ENCODE data around the gene STK38L. TPM values are rescaled to one million over a fixed set of nuclear protein-coding genes. Genes with fewer than 3 reads are reported as not detected.

STK38L gene
- total and polyA plus RNA-seq, 9 of the 15 experiments (the other 6 are each of a cell fraction or from before 2014, with no cell fraction given), result 2.6 to 10.7 (median 6.9) TPM

DNA sequence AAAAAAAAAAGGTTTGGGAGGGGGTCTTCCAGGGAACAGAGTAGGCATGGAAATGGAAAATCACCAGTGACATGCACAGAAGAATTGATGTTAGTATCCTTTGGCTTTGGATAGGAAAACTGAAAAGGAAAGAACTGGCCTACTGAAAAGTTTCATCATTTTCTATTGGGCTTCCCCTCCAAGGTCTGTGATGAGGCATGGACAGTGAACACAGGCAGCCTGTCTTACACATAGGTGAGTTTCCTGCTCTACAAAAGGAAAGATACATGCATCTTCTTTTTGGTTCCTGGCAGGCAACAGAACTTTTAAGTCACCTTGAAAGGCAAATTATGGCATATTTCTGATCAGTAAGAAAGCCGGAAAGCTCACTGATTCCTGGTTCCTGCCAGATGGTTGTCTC is 94.4 kb downstream of the STK38L start (continued):
- TF ChIP-seq, protein P1, sequence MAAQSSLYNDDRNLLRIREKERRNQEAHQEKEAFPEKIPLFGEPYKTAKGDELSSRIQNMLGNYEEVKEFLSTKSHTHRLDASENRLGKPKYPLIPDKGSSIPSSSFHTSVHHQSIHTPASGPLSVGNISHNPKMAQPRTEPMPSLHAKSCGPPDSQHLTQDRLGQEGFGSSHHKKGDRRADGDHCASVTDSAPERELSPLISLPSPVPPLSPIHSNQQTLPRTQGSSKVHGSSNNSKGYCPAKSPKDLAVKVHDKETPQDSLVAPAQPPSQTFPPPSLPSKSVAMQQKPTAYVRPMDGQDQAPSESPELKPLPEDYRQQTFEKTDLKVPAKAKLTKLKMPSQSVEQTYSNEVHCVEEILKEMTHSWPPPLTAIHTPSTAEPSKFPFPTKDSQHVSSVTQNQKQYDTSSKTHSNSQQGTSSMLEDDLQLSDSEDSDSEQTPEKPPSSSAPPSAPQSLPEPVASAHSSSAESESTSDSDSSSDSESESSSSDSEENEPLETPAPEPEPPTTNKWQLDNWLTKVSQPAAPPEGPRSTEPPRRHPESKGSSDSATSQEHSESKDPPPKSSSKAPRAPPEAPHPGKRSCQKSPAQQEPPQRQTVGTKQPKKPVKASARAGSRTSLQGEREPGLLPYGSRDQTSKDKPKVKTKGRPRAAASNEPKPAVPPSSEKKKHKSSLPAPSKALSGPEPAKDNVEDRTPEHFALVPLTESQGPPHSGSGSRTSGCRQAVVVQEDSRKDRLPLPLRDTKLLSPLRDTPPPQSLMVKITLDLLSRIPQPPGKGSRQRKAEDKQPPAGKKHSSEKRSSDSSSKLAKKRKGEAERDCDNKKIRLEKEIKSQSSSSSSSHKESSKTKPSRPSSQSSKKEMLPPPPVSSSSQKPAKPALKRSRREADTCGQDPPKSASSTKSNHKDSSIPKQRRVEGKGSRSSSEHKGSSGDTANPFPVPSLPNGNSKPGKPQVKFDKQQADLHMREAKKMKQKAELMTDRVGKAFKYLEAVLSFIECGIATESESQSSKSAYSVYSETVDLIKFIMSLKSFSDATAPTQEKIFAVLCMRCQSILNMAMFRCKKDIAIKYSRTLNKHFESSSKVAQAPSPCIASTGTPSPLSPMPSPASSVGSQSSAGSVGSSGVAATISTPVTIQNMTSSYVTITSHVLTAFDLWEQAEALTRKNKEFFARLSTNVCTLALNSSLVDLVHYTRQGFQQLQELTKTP (IDR thresholded peaks at IDR 0.05; ENCODE audit: low read depth in 1 of 2, partially characterized antibody in 2 of 2), result no peak
- no peak for TF ChIP-seq PYGO2 (tag; IDR thresholded peaks at IDR 0.05)
- TF ChIP-seq MCM2 (IDR thresholded peaks at IDR 0.05; ENCODE audit: low read depth), result no peak

- Histone ChIP-seq H3K79me2 (ENCODE audit: control insufficient read depth, insufficient read depth, low read length) (no peaks in the 10 kb centered on the region), H3K4me3 (no peak overlapping the region), H3K4me1 (replicated peaks in 1 of 2; ENCODE audit: control insufficient read depth in 2 of 2, insufficient read depth in 2 of 2, low read length in 2 of 2) (no peaks in the 10 kb centered on the region), H4K20me1 (replicated peaks; ENCODE audit: control insufficient read depth, insufficient read depth, low read length) (no peaks in the 10 kb centered on the region), H3K36me3 (ENCODE audit: control insufficient read depth, insufficient read depth, low read length) (no peaks in the 10 kb centered on the region), H3K27me3 (ENCODE audit: control insufficient read depth in 2 of 2, insufficient read depth in 2 of 2, low read length in 2 of 2) (no peaks in the 10 kb centered on the region; a peak in 1 of 5 replicates), H3K27ac (ENCODE audit: extremely low read depth, low read depth, low read length) (no peak overlapping the region), H3K9me3 (replicated peaks; ENCODE audit: control insufficient read depth, insufficient read depth, low read depth, low read length) (no peaks in the 10 kb centered on the region), H3K9me1 (ENCODE audit: control insufficient read depth, insufficient read depth, low read length) (no peaks in the 10 kb centered on the region), H3K4me2 (ENCODE audit: insufficient read depth, low read length) (no peak overlapping the region), H3K9ac (ENCODE audit: insufficient read depth in 1 of 2, low read depth in 2 of 2, low read length in 2 of 2) (no peak overlapping the region), H2AFZ (ENCODE audit: low read depth, low read length) (no peak overlapping the region)
- FAIRE-seq, result no peak
- WGBS (ENCODE audit: insufficient coverage, low coverage, missing lambda C conversion rate), result 6% methylated on average over 3 of the region's 3 CpGs
- CTCF ChIA-PET (ENCODE audit: low intra/inter-chr PET ratio), result no interaction called here
- in situ Hi-C loops (cut with MboI) (no loop called here), intact Hi-C loops (cut with micrococcal nuclease) (no loop called here)
- BruUV-seq (replicated peaks), result no TSS peak
- no peak for ATAC-seq
- DNase-seq (ENCODE audit: extremely low read depth in 1 of 4, low spot score in 3 of 4), result no peak
- POLR2A ChIA-PET, result no interaction called here
- no peak for TF ChIP-seq ZC3H8 (IDR thresholded peaks at IDR 0.05)
- no peak for TF ChIP-seq RBM25 (IDR thresholded peaks at IDR 0.05; ENCODE audit: low read depth, low read length, severe bottlenecking)
- TF ChIP-seq CHAMP1 (IDR thresholded peaks at IDR 0.05), result no peak
- no peak for TF ChIP-seq TCF7L2 (IDR thresholded peaks at IDR 0.05; ENCODE audit: low read depth, low read length)
- TF ChIP-seq HMGXB4 (CRISPR knock-in tag; IDR thresholded peaks at IDR 0.05), result no peak
- TF ChIP-seq TBP (optimal IDR thresholded peaks at IDR 0.05; ENCODE audit: low read depth, low read length), result no peak
- TF ChIP-seq, protein P2, sequence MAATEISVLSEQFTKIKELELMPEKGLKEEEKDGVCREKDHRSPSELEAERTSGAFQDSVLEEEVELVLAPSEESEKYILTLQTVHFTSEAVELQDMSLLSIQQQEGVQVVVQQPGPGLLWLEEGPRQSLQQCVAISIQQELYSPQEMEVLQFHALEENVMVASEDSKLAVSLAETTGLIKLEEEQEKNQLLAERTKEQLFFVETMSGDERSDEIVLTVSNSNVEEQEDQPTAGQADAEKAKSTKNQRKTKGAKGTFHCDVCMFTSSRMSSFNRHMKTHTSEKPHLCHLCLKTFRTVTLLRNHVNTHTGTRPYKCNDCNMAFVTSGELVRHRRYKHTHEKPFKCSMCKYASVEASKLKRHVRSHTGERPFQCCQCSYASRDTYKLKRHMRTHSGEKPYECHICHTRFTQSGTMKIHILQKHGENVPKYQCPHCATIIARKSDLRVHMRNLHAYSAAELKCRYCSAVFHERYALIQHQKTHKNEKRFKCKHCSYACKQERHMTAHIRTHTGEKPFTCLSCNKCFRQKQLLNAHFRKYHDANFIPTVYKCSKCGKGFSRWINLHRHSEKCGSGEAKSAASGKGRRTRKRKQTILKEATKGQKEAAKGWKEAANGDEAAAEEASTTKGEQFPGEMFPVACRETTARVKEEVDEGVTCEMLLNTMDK (IDR thresholded peaks at IDR 0.05; ENCODE audit: borderline replicate concordance, insufficient read depth, low read depth, low read length, poor library complexity, severe bottlenecking), result no peak
- TF ChIP-seq ZNF830 (CRISPR knock-in tag; IDR thresholded peaks at IDR 0.05), result no peak
Observed at GRCh38 chr12:27340971-27341370, 96.9 kb downstream of the STK38L start.

Data from K562 (cell line).